CD14-positive monocyte (primary cell): ENCODE data around the gene INHBA. TPM values are rescaled to one million over a fixed set of nuclear protein-coding genes. Genes with fewer than 3 reads are reported as not detected.

ENCODE experiments used
- DNase-seq, 3 donors: peaks; one replicate each; pipeline ENCODE4 v3.0.0-alpha.2; 2011 to 2022
- H2AFZ ChIP-seq: 2 replicates; pipeline ENCODE4 v1.6.0; 2012; ENCODE audit warnings: mild to moderate bottlenecking, low read depth, low read length, inconsistent platforms; ENCODE audit not compliant: insufficient read depth, poor library complexity, severe bottlenecking
- H3K27ac ChIP-seq, 2 donors: 1 replicate in 1 of 2; 2 replicates in 1 of 2; pipeline ENCODE4 v1.5.1; 2012 to 2013; ENCODE audit warnings: low read length in 2 of 2, control low read depth in 1 of 2, inconsistent platforms in 1 of 2, low read depth in 1 of 2, mild to moderate bottlenecking in 1 of 2
- H3K27me3 ChIP-seq, 2 donors: one replicate each; pipeline versions ENCODE4 v1.6.0 to v1.6.1; 2011 to 2013; ENCODE audit warnings: low read length in 2 of 2; ENCODE audit not compliant: control insufficient read depth in 2 of 2, insufficient read depth in 2 of 2
- H3K36me3 ChIP-seq, 2 donors: replicated peaks in 1 of 2; 1 replicate in 1 of 2; 2 replicates in 1 of 2; pipeline versions ENCODE4 v1.5.1 to v1.6.1; 2012 to 2013; ENCODE audit warnings: low read length in 2 of 2, control low read depth in 1 of 2, inconsistent platforms in 1 of 2, mild to moderate bottlenecking in 1 of 2; ENCODE audit not compliant: insufficient read depth in 2 of 2, control insufficient read depth in 1 of 2
- H3K4me1 ChIP-seq, 2 donors: 1 replicate in 1 of 2; 2 replicates in 1 of 2; pipeline versions ENCODE4 v1.5.1 to v1.6.1; 2012 to 2013; ENCODE audit warnings: low read length in 2 of 2, control low read depth in 1 of 2, inconsistent platforms in 1 of 2, mild to moderate bottlenecking in 1 of 2, moderate library complexity in 1 of 2; ENCODE audit not compliant: insufficient read depth in 2 of 2, control insufficient read depth in 1 of 2
- H3K4me2 ChIP-seq: replicated peaks from 2 replicates; pipeline ENCODE3; 2012; ENCODE audit warnings: low read length, moderate library complexity, mild to moderate bottlenecking; ENCODE audit not compliant: poor library complexity, severe bottlenecking; ENCODE audit errors: extremely low read depth
- H3K4me3 ChIP-seq, 3 experiments: fragments of 200-600 bp in 1 of 3; sonication (generic) in 1 of 3; replicated peaks in 1 of 3; 1 replicate in 2 of 3; 2 replicates in 1 of 3; pipeline ENCODE4 v1.5.1; 2011 to 2013; ENCODE audit warnings: low read length in 3 of 3, mild to moderate bottlenecking in 3 of 3, control low read depth in 2 of 3, low read depth in 2 of 3, inconsistent platforms in 1 of 3, moderate library complexity in 1 of 3
- H3K79me2 ChIP-seq: 2 replicates; pipeline ENCODE4 v1.6.0; 2012; ENCODE audit warnings: mild to moderate bottlenecking, control low read depth, inconsistent platforms, low read length, moderate library complexity; ENCODE audit not compliant: insufficient read depth
- H3K9ac ChIP-seq: 2 replicates; pipeline ENCODE4 v1.6.0; 2017; ENCODE audit warnings: low read length, mild to moderate bottlenecking; ENCODE audit not compliant: insufficient read depth, poor library complexity, severe bottlenecking
- H3K9me3 ChIP-seq, 2 donors: replicated peaks in 1 of 2; 1 replicate in 1 of 2; 2 replicates in 1 of 2; pipeline versions ENCODE4 v1.5.1 to v1.6.1; 2012 to 2013; ENCODE audit warnings: low read length in 2 of 2, control low read depth in 1 of 2; ENCODE audit not compliant: control insufficient read depth in 1 of 2, insufficient read depth in 1 of 2
- H4K20me1 ChIP-seq: 2 replicates; pipeline ENCODE4 v1.6.0; 2012; ENCODE audit warnings: mild to moderate bottlenecking, low read length, control low read depth, moderate library complexity; ENCODE audit not compliant: insufficient read depth
- H3K27ac Mint-ChIP-seq, 7 donors: one replicate each; pipeline ENCODE4 v1.8.0; 2020; ENCODE audit warnings: mild to moderate bottlenecking in 7 of 7, mixed read lengths in 7 of 7, moderate library complexity in 6 of 7, inconsistent platforms in 2 of 7
- H3K27me3 Mint-ChIP-seq, 3 donors: one replicate each; pipeline ENCODE4 v1.8.0; 2021 to 2022; ENCODE audit warnings: low read depth in 3 of 3, mild to moderate bottlenecking in 3 of 3, mixed read lengths in 3 of 3, moderate library complexity in 3 of 3, inconsistent platforms in 1 of 3
- H3K36me3 Mint-ChIP-seq, 2 donors: one replicate each; pipeline ENCODE4 v1.8.0; 2020; ENCODE audit warnings: mixed read lengths in 2 of 2, inconsistent platforms in 1 of 2, mild to moderate bottlenecking in 1 of 2
- H3K4me1 Mint-ChIP-seq: one replicate; pipeline ENCODE4 v1.8.0; 2020; ENCODE audit warnings: mild to moderate bottlenecking, mixed read lengths
- H3K4me3 Mint-ChIP-seq, 2 donors: one replicate each; pipeline ENCODE4 v1.8.0; 2020; ENCODE audit warnings: mild to moderate bottlenecking in 2 of 2, mixed read lengths in 2 of 2, moderate library complexity in 1 of 2
- H3K9me3 Mint-ChIP-seq, 7 donors: one replicate each; pipeline ENCODE4 v1.8.0; 2020 to 2022; ENCODE audit warnings: mixed read lengths in 7 of 7, mild to moderate bottlenecking in 6 of 7, moderate library complexity in 6 of 7, inconsistent platforms in 2 of 7
- CTCF ChIP-seq: fragments of 200-600 bp; IDR thresholded peaks from one replicate; pipeline ENCODE4 v1.8.0; 2022; ENCODE audit warnings: antibody characterized with exemption, mild to moderate bottlenecking
- WGBS: methylation state at CpG from one replicate; pipeline ENCODE4 v1.1.5; 2013; ENCODE audit warnings: missing lambda C conversion rate; ENCODE audit not compliant: insufficient coverage; 5-methylcytosine and 5-hydroxymethylcytosine counted together
- intact Hi-C, 2 donors: fragments of 100-400 bp; cut with micrococcal nuclease; formaldehyde crosslinking; loops; one replicate each; pipeline versions ENCODE4 v1.15.0 to v1.15.1; 2023
- polyA plus RNA-seq, 3 donors: library from polyadenylated mRNA; depleted of rRNA in 1 of 3; unstranded in 2 of 3; stranded (reverse) in 1 of 3; fragments of 300-500 nt in 2 of 3; fragments of >200 nt in 1 of 3; fragmentation: Illumina TruSeq in 2 of 3; gene quantifications; 1 replicate in 2 of 3; 2 replicates in 1 of 3; pipeline ENCODE4 v1.2.3, GENCODE V29; 2012 to 2021

Gene INHBA
- polyA plus RNA-seq, 3 donors = 0.08 to 0.24 (median 0.09) TPM

GRCh38 chr7:41648501-41648900 lies 54.4 kb downstream of the INHBA start:
- no CpG with 5 or more reads among the region's 1 CpG for WGBS
- no peak overlapping the region for H3K4me2 ChIP-seq
- Mint-ChIP-seq H3K36me3 (no peaks in the 10 kb centered on the region), H3K4me3 (no peak overlapping the region), H3K27me3 (no peaks in the 10 kb centered on the region), H3K4me1 (no peaks in the 10 kb centered on the region), H3K9me3 (peaks cover 0 to 2% (median 0%) of the 10 kb centered on the region in 7 donors), H3K27ac (no peak overlapping the region)
- TF ChIP-seq CTCF = no peak
- H3K27me3 ChIP-seq = no peaks in the 10 kb centered on the region
- no peak for DNase-seq
- H3K27ac ChIP-seq = no peak overlapping the region
- H3K4me1 ChIP-seq = no peaks in the 10 kb centered on the region
- H2AFZ ChIP-seq = no peak overlapping the region
- no peaks in the 10 kb centered on the region for H3K79me2 ChIP-seq
- no peaks in the 10 kb centered on the region for H3K36me3 ChIP-seq
- H4K20me1 ChIP-seq = no peaks in the 10 kb centered on the region
- H3K9me3 ChIP-seq = no peaks in the 10 kb centered on the region
- no peak overlapping the region for H3K9ac ChIP-seq
- H3K4me3 ChIP-seq = no peak overlapping the region
- intact Hi-C loops = no loop called here

- Histone ChIP-seq H4K20me1 (no peaks in the 10 kb centered on the region), H3K4me2 (no peak overlapping the region), H3K27ac (no peak overlapping the region), H3K4me1 (no peaks in the 10 kb centered on the region), H3K36me3 (no peaks in the 10 kb centered on the region), H2AFZ (no peak overlapping the region), H3K27me3 (no peaks in the 10 kb centered on the region), H3K9me3 (no peaks in the 10 kb centered on the region), H3K9ac (no peak overlapping the region), H3K4me3 (no peak overlapping the region), H3K79me2 (no peaks in the 10 kb centered on the region)
- peaks cover 0 to 9% (median 4%) of the 10 kb centered on the region in 7 donors for H3K9me3 Mint-ChIP-seq
- no CpG with 5 or more reads among the region's 1 CpG for WGBS
- intact Hi-C loops = no loop called here
- H3K36me3 Mint-ChIP-seq = no peaks in the 10 kb centered on the region
- H3K27ac Mint-ChIP-seq = no peak overlapping the region
- no peak overlapping the region for H3K4me3 Mint-ChIP-seq
- H3K27me3 Mint-ChIP-seq = no peaks in the 10 kb centered on the region
- TF ChIP-seq CTCF = no peak
- no peaks in the 10 kb centered on the region for H3K4me1 Mint-ChIP-seq
- DNase-seq = no peak
These were observed 59.3 kb downstream of the INHBA start for GRCh38 chr7:41643616-41644015.
